ENCODE measurements around the gene TMEM271. TPM values are rescaled to one million over a fixed set of nuclear protein-coding genes. Genes with fewer than 3 reads are reported as not detected.

Gene TMEM271
- not detected for total RNA-seq
- not detected for polyA plus RNA-seq

- H3K4me3 ChIP-seq (ENCODE audit: low read length in 2 of 2): no peak within 1 kb of the TSS
- no peak for DNase-seq
- POLR2A ChIA-PET (ENCODE audit: partially characterized antibody): no interaction called here
- peak within 1 kb of the TSS; percentile 41 to 85 (median 74) for H3K4me3 Mint-ChIP-seq
- H3K4me1 ChIP-seq (ENCODE audit: insufficient read depth, low read length): no peaks in the 10 kb centered on the region
- CTCF ChIA-PET (ENCODE audit: partially characterized antibody): no interaction called here
- peaks cover 0 to 15% (median 6%) of the 10 kb centered on the region in 8 donors for H3K9me3 Mint-ChIP-seq
- peaks cover 48 to 49% of the 10 kb centered on the region in 2 donors for H3K27me3 Mint-ChIP-seq
- no peak within 1 kb of the TSS for H3K27ac ChIP-seq (ENCODE audit: low read depth, low read length)
- peaks cover 18% of the 10 kb centered on the region for H3K27me3 ChIP-seq (ENCODE audit: insufficient read depth, low read length)
- peaks cover 0 to 4% of the 10 kb centered on the region in 2 donors for H3K36me3 Mint-ChIP-seq
- H3K4me1 Mint-ChIP-seq: peaks cover 8 to 22% (median 15%) of the 10 kb centered on the region in 4 donors
- H3K27ac Mint-ChIP-seq: no peak within 1 kb of the TSS
- intact Hi-C loops (cut with micrococcal nuclease): no loop called here
- no peaks in the 10 kb centered on the region for H3K9me3 ChIP-seq (ENCODE audit: control insufficient read depth in 1 of 2, low read length in 2 of 2)
- no peaks in the 10 kb centered on the region for H3K36me3 ChIP-seq (ENCODE audit: insufficient read depth, low read length)
Observed at GRCh38 chr4:576245-576821, at the start of gene TMEM271. TMEM271 (minus strand) TSS chr4:576295; CDS start chr4:576062, 233 bp downstream.

- no peaks in the 10 kb centered on the region for H3K4me1 Mint-ChIP-seq
- Histone ChIP-seq H3K4me3 (ENCODE audit: low read length in 2 of 2) (no peak overlapping the region), H3K27ac (ENCODE audit: low read depth, low read length) (no peak overlapping the region), H3K27me3 (ENCODE audit: insufficient read depth, low read length) (no peaks in the 10 kb centered on the region), H3K9me3 (ENCODE audit: control insufficient read depth in 1 of 2, low read length in 2 of 2) (no peaks in the 10 kb centered on the region), H3K4me1 (ENCODE audit: insufficient read depth, low read length) (no peaks in the 10 kb centered on the region), H3K36me3 (ENCODE audit: insufficient read depth, low read length) (no peaks in the 10 kb centered on the region)
- H3K36me3 Mint-ChIP-seq: no peaks in the 10 kb centered on the region
- POLR2A ChIA-PET (ENCODE audit: partially characterized antibody): no interaction called here
- no peak overlapping the region for H3K27ac Mint-ChIP-seq
- no peak overlapping the region for H3K4me3 Mint-ChIP-seq
- peaks cover 5% of the 10 kb centered on the region in 2 donors for H3K27me3 Mint-ChIP-seq
- intact Hi-C loops (cut with micrococcal nuclease): no loop called here
- H3K9me3 Mint-ChIP-seq: peaks cover 0 to 1% (median 0%) of the 10 kb centered on the region in 8 donors
- no peak for DNase-seq
- CTCF ChIA-PET (ENCODE audit: partially characterized antibody): no interaction called here
Observed at GRCh38 chr4:625631-626161, 49.6 kb upstream of the TMEM271 start.

- CTCF ChIA-PET (ENCODE audit: partially characterized antibody): no interaction called here
- Mint-ChIP-seq H3K4me3 (no peak within 1 kb of the TSS), H3K9me3 (peaks cover 0 to 2% (median 0%) of the 10 kb centered on the region in 8 donors), H3K27me3 (peaks cover 7 to 8% of the 10 kb centered on the region in 2 donors), H3K27ac (no peak within 1 kb of the TSS), H3K36me3 (no peaks in the 10 kb centered on the region), H3K4me1 (no peaks in the 10 kb centered on the region)
- Histone ChIP-seq H3K9me3 (ENCODE audit: control insufficient read depth in 1 of 2, low read length in 2 of 2) (no peaks in the 10 kb centered on the region), H3K4me1 (ENCODE audit: insufficient read depth, low read length) (no peaks in the 10 kb centered on the region), H3K27ac (ENCODE audit: low read depth, low read length) (no peak within 1 kb of the TSS), H3K4me3 (ENCODE audit: low read length in 2 of 2) (no peak within 1 kb of the TSS), H3K27me3 (ENCODE audit: insufficient read depth, low read length) (no peaks in the 10 kb centered on the region), H3K36me3 (ENCODE audit: insufficient read depth, low read length) (no peaks in the 10 kb centered on the region)
- DNase-seq: no peak
- intact Hi-C loops (cut with micrococcal nuclease): no loop called here
- POLR2A ChIA-PET (ENCODE audit: partially characterized antibody): no interaction called here
Observed at GRCh38 chr4:624705-625590, 48.9 kb upstream of the TMEM271 start, which contains the start of gene PDE6B. PDE6B (plus strand) TSS chr4:625573; CDS start chr4:625627, 54 bp downstream.

GRCh38 chr4:623914-624566 is 47.9 kb upstream of the TMEM271 start:
- H3K27ac ChIP-seq (ENCODE audit: low read depth, low read length): no peak overlapping the region
- H3K4me1 ChIP-seq (ENCODE audit: insufficient read depth, low read length): no peaks in the 10 kb centered on the region
- DNase-seq: no peak
- POLR2A ChIA-PET (ENCODE audit: partially characterized antibody): no interaction called here
- CTCF ChIA-PET (ENCODE audit: partially characterized antibody): no interaction called here
- H3K27ac Mint-ChIP-seq: no peak overlapping the region
- no peak overlapping the region for H3K4me3 ChIP-seq (ENCODE audit: low read length in 2 of 2)
- H3K36me3 ChIP-seq (ENCODE audit: insufficient read depth, low read length): no peaks in the 10 kb centered on the region
- H3K4me1 Mint-ChIP-seq: no peaks in the 10 kb centered on the region
- peaks cover 0 to 2% (median 0%) of the 10 kb centered on the region in 8 donors for H3K9me3 Mint-ChIP-seq
- H3K4me3 Mint-ChIP-seq: no peak overlapping the region
- H3K36me3 Mint-ChIP-seq: no peaks in the 10 kb centered on the region
- no peaks in the 10 kb centered on the region for H3K9me3 ChIP-seq (ENCODE audit: control insufficient read depth in 1 of 2, low read length in 2 of 2)
- no peaks in the 10 kb centered on the region for H3K27me3 ChIP-seq (ENCODE audit: insufficient read depth, low read length)
- intact Hi-C loops (cut with micrococcal nuclease): no loop called here
- peaks cover 9% of the 10 kb centered on the region in 2 donors for H3K27me3 Mint-ChIP-seq

- Histone ChIP-seq H3K27me3 (ENCODE audit: insufficient read depth, low read length) (no peaks in the 10 kb centered on the region), H3K27ac (ENCODE audit: low read depth, low read length) (no peak overlapping the region), H3K9me3 (ENCODE audit: control insufficient read depth in 1 of 2, low read length in 2 of 2) (no peaks in the 10 kb centered on the region), H3K4me1 (ENCODE audit: insufficient read depth, low read length) (no peaks in the 10 kb centered on the region), H3K4me3 (ENCODE audit: low read length in 2 of 2) (no peak overlapping the region), H3K36me3 (ENCODE audit: insufficient read depth, low read length) (no peaks in the 10 kb centered on the region)
- Mint-ChIP-seq H3K36me3 (no peaks in the 10 kb centered on the region), H3K27ac (no peak overlapping the region), H3K27me3 (peaks cover 9% of the 10 kb centered on the region in 2 donors), H3K4me3 (no peak overlapping the region), H3K9me3 (peaks cover 0 to 2% (median 0%) of the 10 kb centered on the region in 8 donors), H3K4me1 (no peaks in the 10 kb centered on the region)
- ChIA-PET POLR2A (ENCODE audit: partially characterized antibody) (no interaction called here), CTCF (ENCODE audit: partially characterized antibody) (no interaction called here)
- intact Hi-C loops (cut with micrococcal nuclease): no loop called here
- no peak for DNase-seq
Observed at GRCh38 chr4:622996-623913, 47.2 kb upstream of the TMEM271 start.

GRCh38 chr4:622071-622995 is 46.2 kb upstream of the TMEM271 start:
- H3K27ac ChIP-seq (ENCODE audit: low read depth, low read length): no peak overlapping the region
- H3K4me3 ChIP-seq (ENCODE audit: low read length in 2 of 2): no peak overlapping the region
- no peak for DNase-seq
- H3K36me3 Mint-ChIP-seq: no peaks in the 10 kb centered on the region
- no peaks in the 10 kb centered on the region for H3K9me3 ChIP-seq (ENCODE audit: control insufficient read depth in 1 of 2, low read length in 2 of 2)
- H3K4me1 Mint-ChIP-seq: no peaks in the 10 kb centered on the region
- CTCF ChIA-PET (ENCODE audit: partially characterized antibody): no interaction called here
- POLR2A ChIA-PET (ENCODE audit: partially characterized antibody): no interaction called here
- H3K9me3 Mint-ChIP-seq: peaks cover 0 to 2% (median 0%) of the 10 kb centered on the region in 8 donors
- H3K27me3 ChIP-seq (ENCODE audit: insufficient read depth, low read length): no peaks in the 10 kb centered on the region
- H3K27me3 Mint-ChIP-seq: peaks cover 12% of the 10 kb centered on the region in 2 donors
- no peak overlapping the region for H3K4me3 Mint-ChIP-seq
- intact Hi-C loops (cut with micrococcal nuclease): no loop called here
- no peaks in the 10 kb centered on the region for H3K4me1 ChIP-seq (ENCODE audit: insufficient read depth, low read length)
- H3K27ac Mint-ChIP-seq: no peak overlapping the region
- no peaks in the 10 kb centered on the region for H3K36me3 ChIP-seq (ENCODE audit: insufficient read depth, low read length)
